Vagina (tissue), 2 donors: Measurements from ENCODE around the gene DCUN1D3.

Source experiments
- CTCF ChIP-seq, 3 experiments: fragments of 450-650 bp in 2 of 3; fragments of 200-600 bp in 1 of 3; sonication (generic) in 1 of 3; IDR thresholded peaks; one replicate each; pipeline ENCODE4 v1.5.1; 2017 to 2019; ENCODE audit warnings: antibody characterized with exemption in 3 of 3, mild to moderate bottlenecking in 2 of 3, moderate library complexity in 2 of 3
- POLR2AphosphoS5 ChIP-seq, 2 donors: sonication (generic); formaldehyde crosslinking; IDR thresholded peaks; one replicate each; pipeline ENCODE4 v1.9.0; 2017; ENCODE audit warnings: antibody characterized with exemption in 2 of 2, mild to moderate bottlenecking in 2 of 2, low read depth in 1 of 2; ENCODE audit not compliant: insufficient read depth in 1 of 2

- TF ChIP-seq POLR2AphosphoS5 (IDR thresholded peaks at IDR 0.05; ENCODE audit: insufficient read depth in 1 of 2, low read depth in 1 of 2) (no peak), CTCF (IDR thresholded peaks at IDR 0.05) (no peak)
Observed at GRCh38 chr16:20874088-20874581, 26.0 kb downstream of the DCUN1D3 start.
